ENCODE results near the gene ZNF529.
"Not testable (repeated sequence)": the region's sequence is repeated elsewhere in the genome, so short reads cannot be mapped to it uniquely, and the experiment has no call there.

The ZNF529 gene

GRCh38 chr19:36573020-36573894 lies at the start of gene ZNF529:
Gene ZNF529, minus strand, starts transcription at chr19:36573292. Its CDS starts 946 bp downstream, at chr19:36572346.
- peak; percentile 92 for DNase-seq

DNA sequence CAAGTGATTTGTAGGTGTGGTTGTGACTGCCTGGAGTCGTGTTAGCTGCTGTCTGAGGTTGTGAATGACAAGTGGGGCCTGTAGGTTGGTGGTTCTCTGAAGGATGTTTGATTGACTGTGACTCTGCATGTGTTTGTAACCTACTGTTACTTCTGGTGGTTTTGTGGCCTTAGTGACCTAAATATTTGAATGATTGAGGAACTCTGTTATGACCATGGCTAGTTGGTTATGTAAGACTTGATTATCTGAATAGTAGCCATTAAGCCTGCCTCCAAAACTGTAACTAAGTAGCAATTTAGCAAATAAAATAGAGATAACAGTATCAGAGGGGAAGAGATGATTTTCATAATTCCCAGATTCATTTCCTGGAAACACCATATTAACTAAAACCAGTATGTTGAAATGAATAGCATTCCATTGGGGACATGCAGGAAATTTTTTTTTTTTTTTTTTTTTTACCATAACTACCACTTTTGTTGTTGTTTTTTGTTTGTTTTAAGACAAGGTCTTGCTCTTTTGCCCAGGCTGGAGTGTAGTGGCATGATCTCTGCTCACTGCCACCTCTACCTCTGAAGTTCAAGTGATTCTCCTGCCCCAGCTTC lies 32.9 kb upstream of the ZNF529 start:
- DNase-seq = no peak

DNA sequence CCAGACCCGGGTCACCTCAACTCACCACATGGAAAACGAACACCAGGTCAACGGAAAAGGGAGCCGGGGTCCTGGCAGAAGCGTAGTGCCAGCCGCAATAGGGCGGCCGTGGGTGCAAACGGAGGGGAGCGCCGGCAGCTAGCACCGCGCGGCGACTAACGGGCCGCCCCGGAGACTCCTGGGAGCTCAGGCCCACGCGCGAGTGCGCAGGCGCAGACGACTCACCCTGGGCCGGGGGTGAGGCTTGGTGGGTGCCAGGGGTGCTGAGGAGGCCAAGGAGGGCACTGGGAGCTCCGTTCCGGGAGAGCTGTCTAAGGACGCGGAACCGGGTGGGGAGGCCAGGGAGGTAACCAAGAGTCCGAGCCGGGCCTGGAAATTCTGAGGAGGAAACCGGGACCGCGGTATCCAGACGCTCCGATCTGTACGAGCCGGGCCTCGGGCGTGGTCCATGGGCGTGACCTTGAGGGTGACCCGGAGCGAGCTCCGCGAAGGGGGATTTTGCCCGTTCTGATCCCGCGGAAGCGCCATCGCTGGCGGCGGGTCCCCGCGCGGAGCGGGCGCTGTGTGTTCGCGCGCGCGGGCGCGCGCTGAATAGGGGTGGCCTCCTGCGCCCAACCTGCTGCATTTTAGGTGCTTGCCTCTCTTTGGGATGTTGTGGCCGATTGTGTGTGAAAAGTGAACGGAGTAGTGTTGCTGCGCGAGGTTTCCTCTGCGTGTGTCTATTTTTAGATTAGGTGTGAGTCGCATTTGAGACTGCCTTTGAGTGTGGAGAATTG lies 32.2 kb upstream of the ZNF529 start, which contains the start of gene ZNF382:
ZNF382 (plus strand) TSS at position 213 of the 776 bp plus-strand sequence. CDS start 4,602 bp downstream, outside the sequence.
- peak; percentile 78 for DNase-seq

- peak; percentile 56 for DNase-seq
Measured at GRCh38 chr19:36604656-36605100, 31.6 kb upstream of the ZNF529 start.

- DNase-seq = not testable (repeated sequence)
Measured at GRCh38 chr19:36602681-36603080, 29.6 kb upstream of the ZNF529 start.

DNA sequence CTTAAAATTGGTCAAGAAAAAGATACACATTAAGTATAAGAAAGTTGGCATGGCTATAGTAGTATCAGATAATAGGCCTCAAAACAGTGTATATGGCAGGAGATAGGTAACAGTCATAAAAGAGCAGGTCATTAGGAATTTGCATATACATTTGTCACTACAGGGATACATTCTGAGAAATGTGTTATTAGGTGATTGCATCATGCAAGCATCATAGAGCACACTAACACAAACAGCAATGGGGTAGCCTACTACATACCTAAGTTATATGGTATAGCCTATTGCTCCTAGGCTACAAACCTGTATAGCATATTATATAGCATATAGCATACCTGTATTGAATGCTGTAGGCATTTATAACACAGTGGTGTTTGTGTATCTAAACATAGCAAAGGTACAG lies 6.2 kb upstream of the ZNF529 start:
- no peak for DNase-seq

DNA sequence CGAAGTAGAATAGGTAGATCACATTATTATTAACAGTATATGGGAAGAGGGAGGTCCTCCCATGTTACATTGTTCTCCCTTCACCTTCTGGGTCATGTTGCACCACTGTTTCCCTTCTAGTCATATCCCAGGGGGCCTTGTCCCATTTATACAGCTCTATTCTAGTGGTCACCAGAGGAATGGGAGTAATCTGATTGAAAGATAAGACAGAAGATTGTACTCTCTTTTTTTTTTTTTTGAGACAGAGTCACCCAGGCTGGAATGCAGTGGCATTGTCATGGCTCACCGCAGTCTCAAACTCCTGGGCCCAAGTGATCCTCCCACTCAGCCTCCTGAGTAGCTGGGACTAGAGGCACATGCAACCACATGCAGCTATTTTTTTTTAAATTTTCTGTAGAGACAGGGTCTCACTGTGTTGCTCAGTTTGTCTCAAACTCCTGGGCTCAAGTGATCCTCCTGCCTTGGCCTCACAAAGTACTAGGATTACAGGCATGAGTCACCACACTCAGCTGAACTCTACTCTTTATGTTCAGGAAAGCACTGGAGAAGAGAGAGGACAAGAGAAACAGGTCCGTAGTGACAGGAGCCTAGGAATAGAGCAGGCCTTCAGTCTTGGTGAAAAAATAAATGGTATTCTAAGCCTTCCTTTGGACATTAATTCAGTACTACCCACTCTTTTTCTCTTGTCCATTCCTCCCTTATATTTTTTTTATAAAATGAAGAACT lies 4.3 kb upstream of the ZNF529 start:
- no peak for DNase-seq

DNA sequence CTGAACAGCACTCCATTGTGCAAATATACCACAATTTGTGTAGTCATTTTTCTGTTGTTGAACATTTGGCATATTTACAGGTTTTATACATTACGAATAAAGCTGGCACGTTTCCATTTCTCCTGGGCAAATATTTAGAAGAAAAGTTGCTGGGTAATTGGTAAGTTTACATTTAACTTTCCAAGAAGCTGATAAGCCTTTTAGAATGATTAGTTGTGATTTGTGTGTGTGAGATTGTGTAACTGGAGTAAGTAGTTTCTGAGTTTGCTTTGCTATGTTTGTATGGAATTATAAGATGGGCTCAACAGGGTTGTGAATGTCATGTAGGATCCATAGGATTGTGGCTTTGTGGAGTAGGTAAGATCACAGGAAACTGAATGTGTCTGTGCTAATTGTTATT lies 1.6 kb upstream of the ZNF529 start:
- no peak for DNase-seq

GRCh38 chr19:36573895-36574720 lies 1.0 kb upstream of the ZNF529 start:
- no peak for DNase-seq

GRCh38 chr19:36572593-36573019 lies 486 bp downstream of the ZNF529 start:
- DNase-seq = no peak

GRCh38 chr19:36564391-36564790 lies 8.7 kb downstream of the ZNF529 start:
- no peak for DNase-seq

DNA sequence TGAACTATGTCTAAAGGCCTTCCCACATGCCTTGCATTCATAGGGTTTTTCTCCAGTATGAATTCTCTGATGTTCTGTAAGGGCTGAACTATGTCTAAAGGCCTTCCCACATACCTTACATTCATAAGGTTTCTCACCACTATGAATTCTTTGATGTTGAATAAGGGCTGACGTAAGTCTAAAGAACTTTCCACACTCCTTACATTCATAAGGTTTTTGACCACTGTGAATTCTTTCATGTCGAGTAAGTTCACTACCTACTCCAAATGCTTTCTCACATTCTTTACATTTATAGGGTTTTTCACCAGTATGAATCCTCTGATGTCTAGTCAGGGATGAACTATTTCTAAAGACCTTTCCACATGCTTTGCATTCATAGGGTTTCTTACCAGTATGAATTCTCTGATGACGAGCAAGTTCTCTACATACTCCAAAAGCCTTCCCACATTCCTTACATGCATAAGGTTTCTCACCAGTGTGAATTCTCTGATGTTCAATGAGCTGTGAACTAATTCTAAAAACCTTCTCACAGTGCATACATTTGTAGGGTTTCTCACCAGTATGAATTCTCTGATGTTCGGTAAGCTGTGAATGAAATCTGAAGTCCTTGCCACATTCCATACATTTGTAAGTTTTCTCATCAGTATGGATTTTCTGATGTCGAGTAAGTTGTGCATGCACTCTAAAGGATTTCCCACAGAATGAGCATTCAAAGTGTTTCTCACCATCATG lies 25.9 kb downstream of the ZNF529 start:
- DNase-seq = no peak

DNA sequence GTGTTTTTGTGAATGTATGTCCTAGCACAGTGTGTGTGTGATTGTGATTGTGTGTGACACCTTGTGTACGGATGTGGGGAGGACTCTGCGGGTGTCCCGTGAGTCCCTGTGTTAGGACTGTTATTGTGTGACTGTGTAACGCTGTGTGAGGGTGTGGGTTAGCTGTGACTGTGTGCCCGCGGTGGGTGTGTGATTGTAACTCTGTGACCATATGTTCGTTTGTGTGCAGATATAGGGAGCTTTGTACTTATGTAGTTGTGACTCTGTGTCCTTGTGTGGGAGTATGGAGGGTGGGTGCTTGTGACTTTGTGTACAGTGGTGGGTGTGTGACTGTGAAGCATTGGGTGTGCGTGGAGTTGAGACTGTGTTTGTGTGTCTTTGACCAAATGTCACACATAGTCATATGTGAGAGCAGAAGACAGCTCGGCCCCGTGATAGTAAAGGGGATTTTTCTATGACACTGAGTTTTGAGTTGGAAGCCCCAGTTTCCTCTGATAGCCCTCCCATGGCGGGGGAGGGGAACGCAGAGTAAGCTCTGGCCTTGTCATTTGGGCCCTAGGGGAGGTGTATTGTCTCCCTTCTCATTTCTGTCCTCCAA lies 44.1 kb downstream of the ZNF529 start:
- no peak for DNase-seq

DNA sequence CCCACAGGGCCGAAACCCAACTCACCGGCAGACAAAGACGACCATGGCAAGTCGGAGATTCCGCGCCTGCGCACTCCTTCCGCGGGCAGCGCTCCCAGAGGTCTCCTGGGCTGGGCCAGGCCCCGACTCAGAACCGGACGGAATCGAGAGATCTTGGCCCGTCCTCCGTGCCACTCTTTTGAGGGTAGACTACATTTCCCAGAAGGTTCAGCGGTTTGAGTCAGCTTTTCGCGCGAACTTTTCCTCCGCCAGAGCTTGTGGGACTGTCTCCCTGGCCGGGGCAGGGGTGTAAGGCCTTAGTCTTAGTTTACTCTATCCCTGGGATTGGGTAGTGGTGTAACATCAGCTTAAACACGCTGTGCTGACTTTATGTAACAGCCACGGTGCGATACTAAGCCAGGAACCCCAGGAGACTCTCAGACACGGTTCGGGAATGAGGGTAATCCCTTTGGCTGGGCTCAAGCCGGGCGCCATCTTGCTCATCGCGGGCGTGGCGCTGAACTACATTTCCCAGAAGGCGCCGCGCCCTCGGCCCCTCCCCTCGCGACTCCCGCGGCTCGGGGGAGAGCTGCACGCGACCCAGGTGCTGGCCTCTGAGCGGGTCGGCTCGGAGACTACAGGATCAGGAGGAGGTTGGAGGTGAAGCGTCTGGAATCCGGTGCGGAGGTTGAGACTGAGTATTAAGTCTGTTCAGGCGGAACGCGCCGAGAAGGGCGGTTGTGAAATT lies 44.7 kb downstream of the ZNF529 start, which contains the start of gene ZNF260:
ZNF260 (minus strand) TSS at position 78 of the 727 bp plus-strand sequence. CDS start 13,033 bp downstream, outside the sequence.
- peak; percentile 94 for DNase-seq

DNA sequence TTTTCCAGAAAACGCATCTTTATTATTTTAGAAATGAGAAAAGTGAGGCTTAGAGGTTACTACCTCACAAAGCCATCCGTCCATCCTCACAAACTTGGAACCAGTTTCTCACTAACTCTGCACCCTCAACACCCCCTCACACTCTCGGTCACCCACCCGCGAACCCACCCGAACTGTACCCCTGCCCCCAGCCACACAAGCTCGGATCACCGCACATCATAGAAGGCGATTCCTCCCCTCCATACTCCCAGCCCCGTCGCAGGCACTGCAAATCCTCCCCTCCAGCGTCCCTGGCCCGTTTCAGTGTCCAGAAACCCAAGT lies 45.3 kb downstream of the ZNF529 start:
- DNase-seq = no peak

- DNase-seq = no peak
Measured at GRCh38 chr19:36527341-36527740, 45.8 kb downstream of the ZNF529 start.

DNA sequence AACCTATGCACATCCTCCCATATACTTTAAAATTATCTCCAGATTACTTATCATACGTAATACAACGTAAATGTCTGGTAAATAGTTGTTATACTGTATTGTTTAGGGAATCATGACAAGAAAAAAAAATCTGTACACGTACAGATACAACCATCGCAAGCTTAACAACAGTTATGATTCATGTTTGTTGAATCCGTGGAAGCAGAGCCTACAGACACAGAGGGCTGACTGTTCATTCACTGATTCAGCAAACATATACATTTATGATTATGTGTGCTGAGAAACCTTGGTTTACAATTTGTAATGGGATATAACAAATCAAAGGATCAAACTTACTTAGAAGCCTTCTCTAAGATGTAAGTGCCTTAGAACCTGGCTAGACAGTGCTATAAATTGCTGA lies 46.5 kb downstream of the ZNF529 start:
- DNase-seq = no peak

- no peak for DNase-seq
Measured at GRCh38 chr19:36524617-36525016, 48.5 kb downstream of the ZNF529 start.

GRCh38 chr19:36514012-36514612 lies 59.0 kb downstream of the ZNF529 start:
- DNase-seq = no peak
